PFSK-1 (cell line): ENCODE data around the gene NR4A2.

Experiments
- POLR2AphosphoS5 ChIP-seq: IDR thresholded peaks from 2 replicates; pipeline ENCODE4 v1.6.1; 2012; ENCODE audit warnings: low read depth, mild to moderate bottlenecking, control low read depth, low read length, moderate library complexity
- REST ChIP-seq, 2 experiments: IDR thresholded peaks; 2 replicates each; pipeline versions ENCODE4 v1.6.1 to v1.8.0; 2011 to 2012; ENCODE audit warnings: low read depth in 2 of 2, low read length in 2 of 2, control low read depth in 1 of 2, inconsistent platforms in 1 of 2, mild to moderate bottlenecking in 1 of 2, moderate library complexity in 1 of 2; ENCODE audit not compliant: insufficient read depth in 1 of 2
- SIN3A ChIP-seq: IDR thresholded peaks from 2 replicates; pipeline ENCODE4 v1.6.1; 2012; ENCODE audit warnings: mild to moderate bottlenecking, low read length, moderate library complexity, borderline replicate concordance; ENCODE audit not compliant: insufficient read depth
- TAF1 ChIP-seq: IDR thresholded peaks from 2 replicates; pipeline ENCODE4 v1.6.1; 2012; ENCODE audit warnings: low read length, control low read depth, borderline replicate concordance; ENCODE audit not compliant: insufficient read depth

- TF ChIP-seq POLR2AphosphoS5 (no peak), TAF1 (no peak), SIN3A (no peak), REST (IDR thresholded peaks at IDR 0.05; ENCODE audit: insufficient read depth in 1 of 2, low read depth in 2 of 2, low read length in 2 of 2) (no peak)
These were observed 21.7 kb downstream of the NR4A2 start for GRCh38 chr2:156310773-156311172.
